Thyroid gland (tissue), 4 donors: ENCODE results near the gene TAOK3.

ENCODE experiments used
- CTCF ChIP-seq, 6 experiments: fragments of 200-600 bp in 3 of 6; fragments of 450-650 bp in 3 of 6; sonication (generic) in 3 of 6; IDR thresholded peaks; one replicate each; pipeline ENCODE4 v1.5.1; 2016 to 2019; ENCODE audit warnings: antibody characterized with exemption in 6 of 6, mild to moderate bottlenecking in 2 of 6, inconsistent platforms in 1 of 6, moderate library complexity in 1 of 6
- POLR2A ChIP-seq, 2 donors: fragments of 450-650 bp; IDR thresholded peaks; one replicate each; pipeline ENCODE4 v1.6.1; 2017; ENCODE audit warnings: antibody characterized with exemption in 2 of 2, mild to moderate bottlenecking in 2 of 2, moderate library complexity in 1 of 2

- TF ChIP-seq CTCF (IDR thresholded peaks at IDR 0.05) (no peak), POLR2A (IDR thresholded peaks at IDR 0.05) (no peak)
Observed at GRCh38 chr12:118206107-118206412, 166.6 kb downstream of the TAOK3 start.
